K562 (cell line): Measurements from ENCODE around the gene TSEN34. TPM values are rescaled to one million over a fixed set of nuclear protein-coding genes. Genes with fewer than 3 reads are reported as not detected.
A peak's percentile ranks its signal among the peaks of the same experiment; 100 is the strongest.

ENCODE experiments used
- ATAC-seq: fragments of 200-7000 bp; cut with Tn5 transposase; 3 replicates; pipeline ENCODE4 v1.9.1; 2020; ENCODE audit warnings: moderate library complexity
- BruUV-seq: library from RNA; stranded (reverse); fragments of 400-500 nt; replicated peaks from 2 replicates; lab custom pipeline; 2021; lab: Mats Ljungman, UMichigan
- CTCF ChIA-PET: fragments of 300-600 bp; formaldehyde crosslinking; extraction: SDS; loops from one replicate; lab custom pipeline; 2021; ENCODE audit warnings: low intra/inter-chr PET ratio; lab: Yijun Ruan, JAX
- POLR2A ChIA-PET: fragments of 300-600, 350-650 bp; sonication (Branson Sonifier 250); formaldehyde crosslinking; extraction: SDS; loops from one replicate; lab custom pipeline; 2021; ENCODE audit warnings: antibody characterized with exemption, inconsistent platforms; lab: Yijun Ruan, JAX
- DNase-seq, 4 experiments: peaks; one replicate each; pipeline versions ENCODE4 v3.0.0 to v3.0.0-alpha.2; 2011 to 2018; ENCODE audit warnings: low spot score in 3 of 4, mixed read lengths in 3 of 4; ENCODE audit errors: extremely low read depth in 1 of 4
- FAIRE-seq: peaks from 2 replicates; lab custom pipeline; 2011; peaks lifted over from hg19 to GRCh38; lab: Jason Lieb, UNC
- H2AFZ ChIP-seq: 2 replicates; pipeline ENCODE4 v1.6.0; 2011; ENCODE audit warnings: low read depth, low read length, control low read depth, inconsistent platforms
- H3K27ac ChIP-seq: fragments of 200-600 bp; 3 replicates; pipeline ENCODE4 v1.8.0; 2011; ENCODE audit warnings: low read depth, mild to moderate bottlenecking, control low read depth, inconsistent platforms, low read length, moderate library complexity, mixed read lengths; ENCODE audit errors: extremely low read depth
- H3K27me3 ChIP-seq, 2 experiments: fragments of 300-600 bp in 1 of 2; 2 replicates in 1 of 2; 3 replicates in 1 of 2; pipeline versions ENCODE4 v1.6.0 to v1.8.0; 2011; ENCODE audit warnings: inconsistent platforms in 2 of 2, low read length in 2 of 2, mild to moderate bottlenecking in 1 of 2, mixed read lengths in 1 of 2, moderate library complexity in 1 of 2; ENCODE audit not compliant: control insufficient read depth in 2 of 2, insufficient read depth in 2 of 2
- H3K36me3 ChIP-seq: fragments of 300-600 bp; 3 replicates; pipeline ENCODE4 v1.8.0; 2011; ENCODE audit warnings: mild to moderate bottlenecking, low read length, inconsistent platforms; ENCODE audit not compliant: control insufficient read depth, insufficient read depth
- H3K4me1 ChIP-seq, 2 experiments: fragments of 200-600 bp in 1 of 2; replicated peaks in 1 of 2; 2 replicates in 1 of 2; 3 replicates in 1 of 2; pipeline versions ENCODE4 v1.5.1 to v1.8.0; 2011; ENCODE audit warnings: inconsistent platforms in 2 of 2, low read length in 2 of 2, mild to moderate bottlenecking in 1 of 2, mixed read lengths in 1 of 2, moderate library complexity in 1 of 2; ENCODE audit not compliant: control insufficient read depth in 2 of 2, insufficient read depth in 2 of 2
- H3K4me2 ChIP-seq: 2 replicates; pipeline ENCODE4 v1.6.1; 2011; ENCODE audit warnings: low read length, control low read depth, inconsistent platforms, mixed read lengths; ENCODE audit not compliant: insufficient read depth
- H3K4me3 ChIP-seq: fragments of 200-600 bp; sonication (generic), shearing (Covaris generic); 2 replicates; pipeline ENCODE4 v1.5.1; 2016; ENCODE audit warnings: control low read depth, inconsistent platforms
- H3K79me2 ChIP-seq: fragments of 200-600 bp; 3 replicates; pipeline ENCODE4 v1.8.0; 2011; ENCODE audit warnings: low read length, inconsistent platforms; ENCODE audit not compliant: control insufficient read depth, insufficient read depth
- H3K9ac ChIP-seq, 2 experiments: 2 replicates each; pipeline versions ENCODE4 v1.6.0 to v1.6.1; 2011; ENCODE audit warnings: low read depth in 2 of 2, low read length in 2 of 2, control low read depth in 1 of 2, inconsistent platforms in 1 of 2, mild to moderate bottlenecking in 1 of 2, mixed read lengths in 1 of 2; ENCODE audit not compliant: insufficient read depth in 1 of 2
- H3K9me1 ChIP-seq: one replicate; pipeline ENCODE4 v1.6.0; 2011; ENCODE audit warnings: inconsistent platforms, mild to moderate bottlenecking, low read length, moderate library complexity; ENCODE audit not compliant: control insufficient read depth, insufficient read depth
- H3K9me3 ChIP-seq: replicated peaks from 2 replicates; pipeline ENCODE4 v1.5.1; 2011; ENCODE audit warnings: low read depth, low read length, inconsistent platforms; ENCODE audit not compliant: control insufficient read depth, insufficient read depth
- H4K20me1 ChIP-seq: replicated peaks from 2 replicates; pipeline ENCODE4 v1.6.1; 2011; ENCODE audit warnings: low read length, inconsistent platforms, mixed read lengths; ENCODE audit not compliant: control insufficient read depth, insufficient read depth
- ARNT ChIP-seq, 2 experiments: fragments of 450-650 bp; IDR thresholded peaks; 2 replicates each; pipeline ENCODE4 v1.6.1; 2016; ENCODE audit warnings: mild to moderate bottlenecking in 1 of 2
- CXXC5 ChIP-seq: fragments of 250-450 bp; sonication (Bioruptor Pico); IDR thresholded peaks from 2 replicates; pipeline ENCODE4 v1.8.0; 2022; ENCODE audit warnings: inconsistent platforms, mild to moderate bottlenecking, moderate library complexity
- E2F8 ChIP-seq: fragments of 450-650 bp; IDR thresholded peaks from 2 replicates; pipeline ENCODE4 v1.7.1; 2018; ENCODE audit warnings: mild to moderate bottlenecking, low read depth; ENCODE audit not compliant: partially characterized antibody
- ILF3 ChIP-seq: fragments of 450-650 bp; IDR thresholded peaks from 2 replicates; pipeline ENCODE4 v1.6.1; 2018; ENCODE audit warnings: antibody characterized with exemption, mild to moderate bottlenecking, moderate library complexity, borderline replicate concordance
- IRF9 ChIP-seq: fragments of 450-650 bp; IDR thresholded peaks from 2 replicates; pipeline ENCODE4 v1.6.1; 2016; ENCODE audit warnings: missing biosample characterization, missing genetic modification characterization
- KAT2B ChIP-seq: IDR thresholded peaks from one replicate; pipeline ENCODE4 v1.6.1; 2012; ENCODE audit warnings: low read depth, mild to moderate bottlenecking, control low read depth, inconsistent platforms, low read length, moderate library complexity
- MEF2A ChIP-seq: IDR thresholded peaks from 2 replicates; pipeline ENCODE4 v1.6.1; 2011; ENCODE audit warnings: low read depth, mild to moderate bottlenecking, low read length, moderate library complexity; ENCODE audit not compliant: control insufficient read depth
- MITF ChIP-seq: IDR thresholded peaks from 2 replicates; pipeline ENCODE4 v1.6.1; 2014; ENCODE audit warnings: antibody characterized with exemption
- MYNN ChIP-seq, 2 experiments: sonication (generic); formaldehyde crosslinking in 1 of 2; IDR thresholded peaks; 2 replicates each; pipeline versions ENCODE4 v1.5.0 to v1.6.1; 2016 to 2020; ENCODE audit warnings: antibody characterized with exemption in 1 of 2, missing genetic modification reagents in 1 of 2
- NFRKB ChIP-seq: fragments of 450-650 bp; IDR thresholded peaks from 2 replicates; pipeline ENCODE4 v1.6.1; 2016; ENCODE audit warnings: low read depth
- PHB2 ChIP-seq: fragments of 450-650 bp; IDR thresholded peaks from 2 replicates; pipeline ENCODE4 v1.6.1; 2017; ENCODE audit warnings: low read depth
- RBM34 ChIP-seq: fragments of 200-400 bp; formaldehyde crosslinking; IDR thresholded peaks from 2 replicates; pipeline ENCODE4 v1.6.1; 2018; ENCODE audit warnings: low read length, borderline replicate concordance; ENCODE audit not compliant: insufficient read depth
- SIN3A ChIP-seq, 2 experiments: fragments of 150-350 bp in 1 of 2; IDR thresholded peaks; 2 replicates each; pipeline ENCODE4 v1.6.1; 2011 to 2016; ENCODE audit warnings: borderline replicate concordance in 2 of 2, low read depth in 2 of 2, low read length in 2 of 2, mild to moderate bottlenecking in 2 of 2, moderate library complexity in 2 of 2; ENCODE audit not compliant: control insufficient read depth in 1 of 2
- ZNF263 ChIP-seq: sonication (generic); formaldehyde crosslinking; IDR thresholded peaks from 2 replicates; pipeline ENCODE4 v1.8.0; 2022; ENCODE audit warnings: mild to moderate bottlenecking, missing genetic modification reagents, borderline replicate concordance
- WGBS: fragments of 100-300 bp; shearing (Covaris generic); methylation state at CpG from one replicate; pipeline ENCODE4 v1.1.6; 2016; ENCODE audit warnings: low coverage, mixed read lengths; ENCODE audit not compliant: insufficient coverage; ENCODE audit errors: missing lambda C conversion rate; 5-methylcytosine and 5-hydroxymethylcytosine counted together
- in situ Hi-C: fragments of 300-500 bp; cut with MboI; formaldehyde crosslinking; loops from 4 replicates; pipeline ENCODE4 v1.15.0; 2018; ENCODE audit warnings: inconsistent platforms, mixed read lengths
- intact Hi-C: fragments of 100-400 bp; cut with micrococcal nuclease; formaldehyde crosslinking; loops from 2 replicates; pipeline ENCODE4 v1.14.2; 2022
- polyA plus RNA-seq, 8 experiments: library from polyadenylated mRNA; depleted of rRNA in 4 of 8; stranded (reverse) in 5 of 8; unstranded in 3 of 8; fragments of >200 nt; fragmentation: Nextera tagmentation in 2 of 8; fragmentation: Illumina TruSeq in 1 of 8; extraction: Ambion mirVana in 2 of 8; extraction: Trizol in 1 of 8; gene quantifications; 2 replicates each; pipeline versions ENCODE4 v1.2.1 to v1.2.3, GENCODE V29; 2011 to 2014; ENCODE audit warnings: inconsistent platforms in 1 of 8, missing spikeins in 1 of 8
- total RNA-seq, 7 experiments: library from RNA; depleted of rRNA in 6 of 7; stranded (reverse); fragments of >200 nt in 6 of 7; fragmentation: Illumina TruSeq in 2 of 7; extraction: Trizol in 2 of 7; gene quantifications; 2 replicates each; pipeline versions ENCODE4 v1.2.1 to v1.2.3, GENCODE V29; 2011 to 2021; ENCODE audit warnings: low replicate concordance in 1 of 7

Gene TSEN34
- total and polyA plus RNA-seq, 9 of the 15 experiments (the other 6 are each of a cell fraction or from before 2014, with no cell fraction given): 3.1 to 57.6 (median 29.5) TPM

GRCh38 chr19:54188215-54188871 lies 2.8 kb upstream of the TSEN34 start (continued):
- TF ChIP-seq SIN3A (IDR thresholded peaks at IDR 0.05; ENCODE audit: borderline replicate concordance in 2 of 2, control insufficient read depth in 1 of 2, low read depth in 2 of 2, low read length in 2 of 2) (no peak), E2F8 (no peak), CXXC5 (peak; percentile 65)

- peaks cover 49% of the 10 kb centered on the region for H3K36me3 ChIP-seq
- H3K79me2 ChIP-seq: peaks cover 56% of the 10 kb centered on the region
- H4K20me1 ChIP-seq: no peaks in the 10 kb centered on the region
- POLR2A ChIA-PET: interaction anchor here (0.8 to 7.0 kb wide), 13 partner anchors 9 to 52 kb away, joined by 4 to 206 read pairs (median 6); partner anchors contain the start of genes CNOT3, LENG1, RPS9 and TMC4
- ATAC-seq (peak; percentile 52), FAIRE-seq (no peak), DNase-seq (peak in 2 of 4 experiments; percentile 74 to 76)
- peak within 1 kb of the TSS; percentile 98 for H2AFZ ChIP-seq
- WGBS: 2% methylated on average over 25 of the region's 64 CpGs
- peak within 1 kb of the TSS; percentile 100 for H3K27ac ChIP-seq
- intact Hi-C loops (loop anchor here (2.0 to 5.0 kb wide), 2 partner anchors 20 to 43 kb away; no protein-coding TSS in a partner anchor), in situ Hi-C loops (no loop called here)
- H3K27me3 ChIP-seq: no peaks in the 10 kb centered on the region
- H3K4me1 ChIP-seq: peaks cover 27 to 50% of the 10 kb centered on the region in 2 experiments
- H3K4me3 ChIP-seq: peak within 1 kb of the TSS; percentile 96
- peak within 1 kb of the TSS; percentile 98 to 99 for H3K9ac ChIP-seq
- H3K9me3 ChIP-seq: no peaks in the 10 kb centered on the region
- no TSS peak for BruUV-seq
- H3K9me1 ChIP-seq: peaks cover 5% of the 10 kb centered on the region
- peak within 1 kb of the TSS; percentile 93 for H3K4me2 ChIP-seq
- CTCF ChIA-PET: no interaction called here
- no peak for TF ChIP-seq PHB2
- TF ChIP-seq MYNN (IDR thresholded peaks at IDR 0.05): no peak
- no peak for TF ChIP-seq MYNN (CRISPR knock-in tag; IDR thresholded peaks at IDR 0.05)
- TF ChIP-seq KAT2B: no peak
- TF ChIP-seq MEF2A: no peak
- no peak for TF ChIP-seq ZNF263 (CRISPR knock-in tag)
- no peak for TF ChIP-seq ILF3
- TF ChIP-seq NFRKB: no peak
- TF ChIP-seq MITF: no peak
- TF ChIP-seq ARNT (IDR thresholded peaks at IDR 0.05): no peak
- TF ChIP-seq IRF9: no peak
- no peak for TF ChIP-seq RBM34
Measured at GRCh38 chr19:54189145-54189734, 1.9 kb upstream of the TSEN34 start, which contains the start of gene MBOAT7. Gene MBOAT7 (minus strand): TSS chr19:54189580. CDS start chr19:54188508, 1,072 bp downstream.
